ENCODE measurements around the gene TIMP2.
A peak's percentile ranks its signal among the peaks of the same experiment; 100 is the strongest.
"Not testable (repeated sequence)": the region's sequence is repeated elsewhere in the genome, so short reads cannot be mapped to it uniquely, and the experiment has no call there.

Gene TIMP2

DNA sequence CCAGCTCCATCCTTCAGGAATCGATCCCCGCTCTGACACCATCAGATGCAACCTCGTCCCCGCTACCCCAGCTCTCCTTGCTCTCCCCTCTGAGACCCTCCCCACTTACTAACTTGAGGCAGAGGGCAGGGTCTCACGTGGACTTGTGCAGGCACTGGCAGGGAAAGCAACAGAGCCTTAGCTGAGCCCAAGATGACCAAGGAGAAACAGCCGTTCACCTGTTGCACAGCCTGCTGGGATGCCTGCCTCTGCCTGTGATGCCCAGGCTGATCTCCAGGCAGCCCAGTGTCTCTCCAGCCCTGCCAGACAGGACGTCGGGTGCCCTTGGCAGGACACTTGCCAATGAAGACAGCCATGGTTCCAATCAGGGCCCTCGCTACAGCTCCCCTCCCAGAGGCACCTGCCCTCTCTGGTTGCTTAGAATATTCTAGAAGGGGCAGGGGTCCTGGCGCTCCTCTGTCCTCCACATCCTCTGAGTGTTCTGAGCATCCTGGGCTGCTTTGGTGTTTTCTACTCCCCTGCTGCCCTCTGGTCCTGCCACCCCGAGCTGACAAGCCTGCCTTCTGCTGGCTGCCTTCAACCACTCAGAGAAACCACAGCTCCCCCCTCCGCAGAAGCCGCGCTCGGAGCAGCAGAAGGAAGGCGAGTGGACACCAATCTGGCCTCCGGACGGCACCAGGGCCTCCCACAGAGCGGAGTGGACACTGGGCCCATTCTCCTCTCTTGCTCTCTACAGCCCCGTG lies 28.9 kb downstream of the TIMP2 start:
- H3K4me2 ChIP-seq: peak overlapping the region in 5 of 11 experiments; percentile 14 to 52 (median 22); a peak in 6 of 22 replicates
- peak overlapping the region in 2 of 11 experiments; percentile 9 to 38; a peak in 3 of 22 replicates for H3K27ac ChIP-seq
- TF ChIP-seq Cebpa-rat (IDR thresholded peaks at IDR 0.05): no peak
- peak overlapping the region in 4 of 11 experiments; percentile 18 to 45 (median 28); a peak in 4 of 22 replicates for H3K9ac ChIP-seq
- peaks cover 54 to 98% (median 87%) of the 10 kb centered on the region in 11 experiments for H4K20me1 ChIP-seq
- peaks cover 15 to 59% (median 34%) of the 10 kb centered on the region in 11 experiments for H3K36me3 ChIP-seq
- no peaks in the 10 kb centered on the region for H3K27me3 ChIP-seq
- no peak overlapping the region for H3K4me3 ChIP-seq
- H3K4me1 ChIP-seq: peaks cover 51 to 74% (median 55%) of the 10 kb centered on the region in 10 experiments
- no peaks in the 10 kb centered on the region for H3K9me3 ChIP-seq (replicated peaks in 1 of 11)

DNA sequence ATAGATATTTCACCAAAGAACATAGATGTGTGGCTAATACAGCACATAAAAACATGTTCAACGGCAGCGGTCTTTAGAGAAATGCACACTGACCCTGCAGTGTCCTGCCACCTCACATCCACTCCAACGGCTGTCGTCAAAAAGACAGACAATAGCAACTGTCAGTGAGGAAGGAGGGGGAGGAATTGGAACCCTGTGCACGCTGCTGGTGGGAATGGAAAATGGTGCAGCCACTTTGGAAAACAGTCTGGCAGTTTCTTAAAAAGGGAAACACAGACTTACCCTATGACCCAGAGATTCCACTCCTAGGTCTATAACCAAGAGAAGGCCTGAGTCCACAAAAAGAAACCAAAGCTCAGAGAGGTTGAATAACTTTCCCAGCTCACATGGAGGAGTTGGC lies 29.9 kb downstream of the TIMP2 start:
- Histone ChIP-seq H3K4me1 (peaks cover 60 to 81% (median 65%) of the 10 kb centered on the region in 10 experiments), H3K27me3 (no peaks in the 10 kb centered on the region), H3K4me3 (no peak overlapping the region), H3K4me2 (peak overlapping the region in 7 of 11 experiments; percentile 1 to 91 (median 52); a peak in 8 of 22 replicates), H3K9me3 (replicated peaks in 1 of 11) (no peaks in the 10 kb centered on the region), H3K36me3 (peaks cover 9 to 49% (median 24%) of the 10 kb centered on the region in 11 experiments; a peak in 17 of 22 replicates), H3K27ac (peak overlapping the region in 1 of 11 experiments; percentile 38; a peak in 1 of 22 replicates), H3K9ac (0 out of 22 replicates have a peak overlapping the region, but pooled peaks of 2 of the 11 experiments have one; percentile 3 to 45), H4K20me1 (peaks cover 54 to 97% (median 78%) of the 10 kb centered on the region in 11 experiments)
- TF ChIP-seq Cebpa-rat (IDR thresholded peaks at IDR 0.05): no peak

DNA sequence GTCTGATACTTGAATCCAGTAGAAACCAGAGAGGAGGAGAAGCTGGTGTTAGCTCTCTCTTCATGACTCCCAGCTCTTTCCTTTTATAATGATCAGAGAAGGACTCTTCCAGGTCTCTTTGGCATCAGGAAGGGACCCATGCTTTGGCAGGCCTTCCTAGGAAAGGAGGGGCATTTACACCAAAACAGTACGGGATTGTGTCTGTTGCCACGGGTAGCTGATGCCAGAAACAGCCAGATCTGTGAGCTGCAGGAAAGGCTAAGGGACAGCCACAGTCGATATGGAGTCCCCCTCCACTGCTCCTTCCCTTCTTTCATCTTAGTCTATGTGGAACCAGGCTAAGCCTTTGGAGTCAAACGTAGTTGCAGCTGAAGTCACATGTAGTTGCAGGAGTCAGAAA lies 31.5 kb downstream of the TIMP2 start:
- Histone ChIP-seq H3K27ac (0 out of 22 replicates have a peak overlapping the region, but pooled peaks of 2 of the 11 experiments have one; percentile 8 to 18), H3K9me3 (replicated peaks in 1 of 11) (no peaks in the 10 kb centered on the region), H4K20me1 (peaks cover 43 to 98% (median 62%) of the 10 kb centered on the region in 11 experiments), H3K4me1 (peaks cover 77 to 92% (median 81%) of the 10 kb centered on the region in 10 experiments), H3K4me3 (no peak overlapping the region), H3K9ac (0 out of 22 replicates have a peak overlapping the region, but pooled peaks of 1 of the 11 experiments have one; percentile 12), H3K4me2 (peak overlapping the region; percentile 77 to 98 (median 89)), H3K27me3 (no peaks in the 10 kb centered on the region), H3K36me3 (peaks cover 9 to 37% (median 14%) of the 10 kb centered on the region in 11 experiments; a peak in 15 of 22 replicates)
- no peak for TF ChIP-seq Cebpa-rat (IDR thresholded peaks at IDR 0.05)

DNA sequence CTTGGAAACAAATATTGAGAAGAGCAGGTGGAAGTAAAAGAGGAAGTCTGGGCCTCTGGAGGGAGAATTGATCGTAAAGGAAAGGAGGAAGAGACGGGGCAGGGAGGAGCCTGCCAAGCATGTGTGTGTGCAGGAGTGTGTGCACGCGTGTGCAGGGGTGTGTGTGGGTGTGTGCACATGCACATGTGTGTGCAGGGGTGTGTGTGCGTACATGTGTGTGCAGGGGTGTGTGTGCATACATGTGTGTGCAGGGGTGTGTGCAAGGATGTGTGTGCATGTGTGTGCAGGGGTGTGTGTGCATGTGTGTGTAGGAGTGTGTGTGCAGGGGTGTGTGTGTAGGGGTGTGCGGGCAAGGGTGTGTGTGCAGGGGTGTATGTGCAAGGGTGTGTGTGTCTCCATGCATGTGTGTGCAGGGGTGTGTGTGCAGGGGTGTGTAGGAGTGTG lies 32.2 kb downstream of the TIMP2 start:
- peak overlapping the region in 1 of 10 experiments; percentile 32; a peak in 1 of 20 replicates for H3K4me3 ChIP-seq
- peak overlapping the region in 10 of 11 experiments; percentile 81 to 94 (median 86); a peak in 14 of 22 replicates for H3K27ac ChIP-seq
- peak overlapping the region in 9 of 11 experiments; percentile 67 to 77 (median 74); a peak in 12 of 22 replicates for H3K9ac ChIP-seq
- peaks cover 84 to 98% (median 88%) of the 10 kb centered on the region in 10 experiments for H3K4me1 ChIP-seq
- peaks cover 5 to 30% (median 7%) of the 10 kb centered on the region in 11 experiments; a peak in 16 of 22 replicates for H3K36me3 ChIP-seq
- H4K20me1 ChIP-seq: peaks cover 36 to 95% (median 55%) of the 10 kb centered on the region in 11 experiments
- no peak for TF ChIP-seq Cebpa-rat (IDR thresholded peaks at IDR 0.05)
- peak overlapping the region; percentile 77 to 98 (median 89) for H3K4me2 ChIP-seq
- H3K27me3 ChIP-seq: no peaks in the 10 kb centered on the region
- no peaks in the 10 kb centered on the region for H3K9me3 ChIP-seq (replicated peaks in 1 of 11)

DNA sequence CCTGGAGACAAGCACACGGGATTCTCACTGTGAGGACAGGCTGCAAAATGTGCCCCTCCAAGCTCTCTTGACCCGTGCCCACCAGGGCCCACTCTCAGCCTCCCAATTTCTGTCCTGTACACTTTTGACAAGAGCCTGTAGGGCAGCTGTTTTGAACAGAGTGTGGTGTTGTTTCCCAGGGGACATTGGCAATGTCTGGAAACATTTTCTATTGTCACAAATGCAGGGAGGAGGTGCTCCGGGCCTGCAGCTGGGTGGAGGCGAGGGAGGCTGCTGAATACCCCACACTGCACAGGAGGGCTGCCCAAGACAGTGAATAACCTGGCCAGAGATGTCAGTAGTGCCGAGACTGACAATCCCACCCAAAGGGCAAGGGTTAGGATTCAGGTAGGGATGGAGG lies 32.7 kb downstream of the TIMP2 start:
- Histone ChIP-seq H3K4me2 (peak overlapping the region; percentile 77 to 98 (median 89)), H3K27ac (peak overlapping the region; percentile 81 to 94 (median 86)), H3K4me1 (peaks cover 88 to 98% (median 92%) of the 10 kb centered on the region in 10 experiments), H4K20me1 (peaks cover 32 to 91% (median 52%) of the 10 kb centered on the region in 11 experiments), H3K36me3 (peaks cover under 1 to 26% (median 3%) of the 10 kb centered on the region in 11 experiments; a peak in 15 of 22 replicates), H3K9ac (peak overlapping the region; percentile 67 to 81 (median 74); a peak in 19 of 22 replicates), H3K4me3 (peak overlapping the region in 1 of 10 experiments; percentile 32; a peak in 2 of 20 replicates), H3K27me3 (no peaks in the 10 kb centered on the region), H3K9me3 (replicated peaks in 1 of 11) (no peaks in the 10 kb centered on the region)
- no peak for TF ChIP-seq Cebpa-rat (IDR thresholded peaks at IDR 0.05)

DNA sequence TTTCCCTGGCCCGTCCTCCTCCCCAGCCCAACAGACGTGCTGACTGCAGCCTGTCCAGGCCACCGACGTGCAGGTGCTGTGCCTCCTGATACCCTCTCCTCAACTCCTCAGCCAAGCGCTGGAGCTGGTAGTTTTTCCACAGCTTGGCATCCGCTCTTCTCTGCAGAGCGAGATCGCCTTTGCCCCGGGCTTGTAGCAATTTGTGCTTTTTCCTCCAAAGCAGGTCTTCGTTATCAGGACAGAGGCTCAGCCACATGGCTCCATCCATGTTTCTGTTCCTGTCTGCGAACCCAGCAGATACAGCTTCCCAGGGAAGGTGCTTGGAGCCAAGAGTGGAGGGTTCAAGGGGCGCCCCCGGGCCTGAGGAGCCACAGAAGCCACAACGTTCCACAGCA lies 33.1 kb downstream of the TIMP2 start:
- H3K9me3 ChIP-seq (replicated peaks in 1 of 11): no peaks in the 10 kb centered on the region
- H3K9ac ChIP-seq: peak overlapping the region; percentile 67 to 81 (median 74); a peak in 21 of 22 replicates
- H3K27ac ChIP-seq: peak overlapping the region; percentile 81 to 94 (median 86)
- H4K20me1 ChIP-seq: peaks cover 27 to 90% (median 47%) of the 10 kb centered on the region in 11 experiments
- H3K4me1 ChIP-seq: peaks cover 93 to 98% (median 97%) of the 10 kb centered on the region in 10 experiments
- H3K4me3 ChIP-seq: peak overlapping the region in 1 of 10 experiments; percentile 11; a peak in 1 of 20 replicates
- H3K27me3 ChIP-seq: no peaks in the 10 kb centered on the region
- H3K4me2 ChIP-seq: peak overlapping the region; percentile 77 to 98 (median 89)
- TF ChIP-seq Cebpa-rat (IDR thresholded peaks at IDR 0.05): no peak
- peaks cover 0 to 25% (median 0%) of the 10 kb centered on the region in 11 experiments; a peak in 11 of 22 replicates for H3K36me3 ChIP-seq

DNA sequence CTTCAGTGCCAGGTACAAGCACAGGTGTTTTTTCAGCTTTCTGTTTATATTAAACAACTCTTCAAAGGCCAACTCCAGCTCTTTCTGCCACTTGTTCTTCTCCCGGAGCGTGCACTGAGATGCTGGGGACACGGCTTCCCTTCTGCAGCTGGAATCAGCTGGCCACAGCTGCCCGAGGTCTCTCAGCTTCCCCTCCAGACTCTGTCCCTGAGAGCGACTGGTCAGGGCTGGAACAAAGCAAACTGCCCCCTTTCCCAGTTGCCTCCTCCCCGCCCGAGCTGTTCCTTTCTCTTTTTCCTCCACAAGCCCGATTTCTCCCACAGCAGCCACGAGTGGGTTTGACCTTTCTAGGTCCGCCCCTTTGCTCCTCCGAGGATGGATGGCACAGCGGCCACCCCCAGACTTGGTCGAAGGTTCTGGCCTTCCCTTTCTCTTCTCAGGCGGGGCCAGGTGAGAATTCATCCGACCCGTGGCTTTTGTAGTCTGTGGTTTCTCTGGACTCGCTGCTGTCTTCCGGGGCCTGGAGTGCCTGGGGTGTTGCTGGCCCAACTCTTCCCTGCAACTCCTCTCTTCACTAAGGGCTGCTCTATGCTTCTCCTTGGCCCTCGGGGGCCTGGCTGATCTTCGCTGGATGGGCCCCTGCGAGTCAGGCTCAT lies 33.7 kb downstream of the TIMP2 start:
- H3K4me1 ChIP-seq: peaks cover 98 to 100% (median 99%) of the 10 kb centered on the region in 10 experiments
- H3K36me3 ChIP-seq: peaks cover 0 to 23% (median 0%) of the 10 kb centered on the region in 11 experiments; a peak in 10 of 22 replicates
- H4K20me1 ChIP-seq: peaks cover 23 to 90% (median 45%) of the 10 kb centered on the region in 11 experiments
- H3K4me3 ChIP-seq: peak overlapping the region in 4 of 10 experiments; percentile 4 to 11 (median 8); a peak in 3 of 20 replicates
- H3K27ac ChIP-seq: peak overlapping the region; percentile 81 to 94 (median 86)
- H3K27me3 ChIP-seq: no peaks in the 10 kb centered on the region
- H3K9me3 ChIP-seq (replicated peaks in 1 of 11): no peaks in the 10 kb centered on the region
- H3K9ac ChIP-seq: peak overlapping the region; percentile 67 to 81 (median 74)
- no peak for TF ChIP-seq Cebpa-rat (IDR thresholded peaks at IDR 0.05)
- peak overlapping the region; percentile 77 to 98 (median 89) for H3K4me2 ChIP-seq

DNA sequence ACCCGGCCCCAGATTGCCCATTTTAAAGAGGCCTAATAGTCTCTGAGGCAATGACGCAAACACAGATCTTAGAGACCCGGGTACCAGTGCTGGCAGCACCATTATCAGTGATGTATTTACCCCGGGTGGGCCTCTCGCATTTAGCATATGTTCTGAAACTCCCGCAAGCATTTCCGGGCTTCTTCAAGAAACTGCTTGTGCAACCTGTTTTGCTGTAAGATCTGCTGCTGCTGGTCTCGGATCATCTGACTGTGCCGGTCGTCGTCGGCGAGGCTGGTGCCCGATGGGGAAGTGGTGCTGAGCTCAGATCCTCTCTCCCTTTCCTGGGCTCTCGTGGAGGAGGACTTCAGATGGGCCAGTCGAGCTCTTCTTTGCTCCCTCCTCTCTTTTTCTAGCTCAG lies 34.7 kb downstream of the TIMP2 start:
- Histone ChIP-seq H3K27ac (peak overlapping the region; percentile 81 to 94 (median 86)), H3K9ac (peak overlapping the region; percentile 67 to 81 (median 74)), H3K4me3 (peak overlapping the region in 4 of 10 experiments; percentile 0 to 38 (median 17); a peak in 8 of 20 replicates), H3K27me3 (no peaks in the 10 kb centered on the region), H4K20me1 (peaks cover 22 to 89% (median 34%) of the 10 kb centered on the region in 11 experiments), H3K4me1 (peaks cover 98 to 100% (median 99%) of the 10 kb centered on the region in 10 experiments), H3K36me3 (peaks cover 0 to 18% (median 0%) of the 10 kb centered on the region in 11 experiments; a peak in 7 of 22 replicates), H3K4me2 (peak overlapping the region; percentile 77 to 98 (median 89)), H3K9me3 (replicated peaks in 1 of 11) (no peaks in the 10 kb centered on the region)
- peak; percentile 47 to 96 (median 87); a peak in 19 of 22 replicates for TF ChIP-seq Cebpa-rat (IDR thresholded peaks at IDR 0.05)

DNA sequence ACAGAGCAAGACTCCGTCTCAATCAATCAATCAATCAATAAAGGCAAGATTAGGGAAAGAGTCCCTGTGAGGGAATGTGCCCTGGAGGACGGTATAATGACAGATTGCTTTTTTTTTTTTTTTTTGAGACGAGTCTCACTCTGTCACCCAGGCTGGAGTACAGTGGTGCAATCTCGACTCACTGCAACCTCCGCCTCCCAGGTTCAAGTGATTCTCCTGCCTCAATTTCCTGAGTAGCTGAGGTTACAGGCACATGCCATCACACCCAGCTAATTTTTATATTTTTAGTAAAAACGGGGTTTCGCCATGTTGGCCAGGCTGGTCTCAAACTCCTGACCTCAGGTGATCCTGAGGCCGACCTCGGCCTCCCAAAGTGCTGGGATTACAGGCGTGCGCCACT lies 35.1 kb downstream of the TIMP2 start:
- H3K9ac ChIP-seq: peak overlapping the region; percentile 67 to 81 (median 74); a peak in 21 of 22 replicates
- H3K4me1 ChIP-seq: peaks cover 98 to 100% (median 99%) of the 10 kb centered on the region in 10 experiments
- H3K9me3 ChIP-seq (replicated peaks in 1 of 11); H3K27me3 ChIP-seq: not testable (repeated sequence)
- H3K4me3 ChIP-seq: peak overlapping the region in 4 of 10 experiments; percentile 0 to 38 (median 17); a peak in 7 of 20 replicates
- H3K36me3 ChIP-seq: peaks cover 0 to 14% (median 0%) of the 10 kb centered on the region in 11 experiments; a peak in 7 of 22 replicates
- peaks cover 23 to 89% (median 31%) of the 10 kb centered on the region in 11 experiments; a peak in 21 of 22 replicates for H4K20me1 ChIP-seq
- H3K4me2 ChIP-seq: peak overlapping the region; percentile 77 to 98 (median 89)
- peak overlapping the region; percentile 81 to 94 (median 86) for H3K27ac ChIP-seq

Measured in BLaER1 treated with 17β-estradiol and CSF1 and Interleukin-3, amounts not matched to agents 10 nM and 100 nM (cell line).